CD8-positive, alpha-beta memory T cell (primary cell): ENCODE data around the gene RFFL. TPM values are rescaled to one million over a fixed set of nuclear protein-coding genes. Genes with fewer than 3 reads are reported as not detected.
"Not testable (repeated sequence)": the region's sequence is repeated elsewhere in the genome, so short reads cannot be mapped to it uniquely, and the experiment has no call there.

Experiments used
- CTCF ChIA-PET: fragments of 350-600 bp; sonication (Branson Sonifier 250); formaldehyde crosslinking; loops from one replicate; lab custom pipeline; 2021; ENCODE audit warnings: antibody characterized with exemption; lab: Charles Lee
- POLR2A ChIA-PET: fragments of 350-600 bp; sonication (Branson Sonifier 250); formaldehyde crosslinking; loops from one replicate; lab custom pipeline; 2021; ENCODE audit warnings: antibody characterized with exemption; lab: Charles Lee
- DNase-seq, 5 donors: peaks; one replicate each; pipeline versions ENCODE4 v3.0.0 to v3.0.0-alpha.2; 2020 to 2022; ENCODE audit warnings: mixed read lengths in 1 of 5
- H3K27ac ChIP-seq: one replicate; pipeline ENCODE4 v1.7.0; 2013; ENCODE audit warnings: low read depth, mild to moderate bottlenecking, low read length, moderate library complexity
- H3K27me3 ChIP-seq: 2 replicates; pipeline ENCODE4 v1.7.0; 2013; ENCODE audit warnings: low read length, mild to moderate bottlenecking; ENCODE audit not compliant: insufficient read depth, poor library complexity, severe bottlenecking
- H3K36me3 ChIP-seq: 2 replicates; pipeline ENCODE4 v1.7.0; 2013; ENCODE audit warnings: mild to moderate bottlenecking, low read length, moderate library complexity; ENCODE audit not compliant: insufficient read depth
- H3K4me1 ChIP-seq: 2 replicates; pipeline ENCODE4 v1.7.0; 2013; ENCODE audit warnings: mild to moderate bottlenecking, low read length, moderate library complexity; ENCODE audit not compliant: insufficient read depth
- H3K4me3 ChIP-seq: 2 replicates; pipeline ENCODE4 v1.7.0; 2013; ENCODE audit warnings: mild to moderate bottlenecking, low read length
- H3K9me3 ChIP-seq: 2 replicates; pipeline ENCODE4 v1.7.0; 2013; ENCODE audit warnings: mild to moderate bottlenecking, low read length
- H3K27ac Mint-ChIP-seq, 8 donors: one replicate each; pipeline ENCODE4 v1.8.0; 2020 to 2021; ENCODE audit warnings: mixed read lengths in 8 of 8, mild to moderate bottlenecking in 6 of 8, inconsistent platforms in 3 of 8, moderate library complexity in 3 of 8
- H3K27me3 Mint-ChIP-seq, 2 donors: one replicate each; pipeline ENCODE4 v1.8.0; 2020 to 2021; ENCODE audit warnings: mixed read lengths in 2 of 2, mild to moderate bottlenecking in 1 of 2, moderate library complexity in 1 of 2
- H3K36me3 Mint-ChIP-seq, 3 donors: one replicate each; pipeline ENCODE4 v1.8.0; 2020 to 2021; ENCODE audit warnings: mixed read lengths in 3 of 3, inconsistent platforms in 1 of 3, mild to moderate bottlenecking in 1 of 3
- H3K4me1 Mint-ChIP-seq, 3 donors: one replicate each; pipeline ENCODE4 v1.8.0; 2020 to 2021; ENCODE audit warnings: mixed read lengths in 3 of 3, inconsistent platforms in 1 of 3, mild to moderate bottlenecking in 1 of 3
- H3K4me3 Mint-ChIP-seq, 7 donors: one replicate each; pipeline ENCODE4 v1.8.0; 2020 to 2021; ENCODE audit warnings: mixed read lengths in 7 of 7, mild to moderate bottlenecking in 6 of 7, moderate library complexity in 4 of 7, inconsistent platforms in 2 of 7
- H3K9me3 Mint-ChIP-seq, 5 donors: one replicate each; pipeline ENCODE4 v1.8.0; 2020 to 2022; ENCODE audit warnings: mixed read lengths in 5 of 5, mild to moderate bottlenecking in 3 of 5, moderate library complexity in 2 of 5, inconsistent platforms in 1 of 5
- polyA plus RNA-seq: library from polyadenylated mRNA; unstranded; fragments of 300-500 nt; fragmentation: Illumina TruSeq; gene quantifications from one replicate; pipeline ENCODE4 v1.2.3, GENCODE V29; 2021
- total RNA-seq, 2 experiments: library from RNA; stranded (reverse); gene quantifications; one replicate each; pipeline ENCODE4 v1.2.3, GENCODE V29; 2021

The RFFL gene, protein sequence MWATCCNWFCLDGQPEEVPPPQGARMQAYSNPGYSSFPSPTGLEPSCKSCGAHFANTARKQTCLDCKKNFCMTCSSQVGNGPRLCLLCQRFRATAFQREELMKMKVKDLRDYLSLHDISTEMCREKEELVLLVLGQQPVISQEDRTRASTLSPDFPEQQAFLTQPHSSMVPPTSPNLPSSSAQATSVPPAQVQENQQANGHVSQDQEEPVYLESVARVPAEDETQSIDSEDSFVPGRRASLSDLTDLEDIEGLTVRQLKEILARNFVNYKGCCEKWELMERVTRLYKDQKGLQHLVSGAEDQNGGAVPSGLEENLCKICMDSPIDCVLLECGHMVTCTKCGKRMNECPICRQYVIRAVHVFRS
- total RNA-seq (10 to 100 TPM; 30.2 to 33.1 TPM), polyA plus RNA-seq (43.6 TPM)

DNA sequence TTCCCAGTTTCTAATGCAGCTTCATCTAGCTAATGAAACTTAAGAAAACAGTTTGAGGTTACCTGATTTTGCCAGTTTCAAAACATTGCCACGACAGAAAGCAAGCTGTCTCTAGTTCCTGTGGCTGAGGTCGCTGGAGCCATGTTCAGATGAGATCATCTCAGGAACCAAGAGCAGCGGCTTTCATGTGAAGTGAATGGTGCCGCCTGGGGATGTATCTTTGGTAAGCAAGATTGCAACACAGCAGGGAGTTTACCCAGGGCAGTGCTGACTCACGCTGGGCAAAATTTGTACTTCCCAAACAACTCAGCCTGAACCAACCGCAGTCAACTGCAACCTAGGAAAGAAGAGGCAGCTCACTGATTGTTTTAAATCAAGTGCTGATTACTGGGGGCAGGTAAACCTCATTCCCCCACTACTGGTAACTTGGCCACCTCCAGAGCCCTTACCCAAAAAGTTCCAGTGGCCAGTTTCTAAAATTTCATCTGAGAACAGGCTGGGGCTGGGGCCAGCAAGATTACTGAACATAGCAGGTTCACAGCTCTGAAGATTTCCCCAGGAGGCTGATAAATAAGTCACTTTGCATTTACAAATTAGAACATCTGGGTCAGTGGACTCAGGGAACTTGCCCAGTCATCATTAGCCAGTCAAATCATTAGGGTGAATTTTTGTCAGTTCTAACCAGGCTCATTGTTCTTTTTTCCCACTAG is at the start of gene RFFL:
TSS of gene RFFL (minus strand) at position 194 of the 710 bp plus-strand sequence. CDS start 37,154 bp downstream, outside the sequence.
- peak within 1 kb of the TSS; percentile 72 to 92 (median 80) for H3K4me3 Mint-ChIP-seq
- peak within 1 kb of the TSS; percentile 88 to 97 (median 94) for H3K27ac Mint-ChIP-seq
- ChIA-PET POLR2A (interaction anchor here (0.6 to 2.5 kb wide), 12 partner anchors 10 to 208 kb away, joined by 3 to 30 read pairs (median 6); no protein-coding TSS in a partner anchor), CTCF (interaction anchor here (0.7 to 3.6 kb wide), 26 partner anchors 10 to 102 kb away, joined by 3 to 51 read pairs (median 5); partner anchors contain the start of genes CCT6B, LIG3, RAD51D and ZNF830)
- peaks cover 46 to 77% (median 73%) of the 10 kb centered on the region in 3 donors for H3K4me1 Mint-ChIP-seq
- Histone ChIP-seq H3K4me3 (peak within 1 kb of the TSS; percentile 38), H3K9me3 (no peaks in the 10 kb centered on the region), H3K27me3 (no peaks in the 10 kb centered on the region), H3K36me3 (no peaks in the 10 kb centered on the region), H3K4me1 (peaks cover 41% of the 10 kb centered on the region), H3K27ac (peak within 1 kb of the TSS; percentile 57)
- peaks cover 0 to 46% (median 19%) of the 10 kb centered on the region in 3 donors for H3K36me3 Mint-ChIP-seq
- H3K27me3 Mint-ChIP-seq, result no peaks in the 10 kb centered on the region
- peaks cover 0 to 1% (median 0%) of the 10 kb centered on the region in 5 donors for H3K9me3 Mint-ChIP-seq
- DNase-seq, result peak; percentile 75 to 93 (median 80)

DNA sequence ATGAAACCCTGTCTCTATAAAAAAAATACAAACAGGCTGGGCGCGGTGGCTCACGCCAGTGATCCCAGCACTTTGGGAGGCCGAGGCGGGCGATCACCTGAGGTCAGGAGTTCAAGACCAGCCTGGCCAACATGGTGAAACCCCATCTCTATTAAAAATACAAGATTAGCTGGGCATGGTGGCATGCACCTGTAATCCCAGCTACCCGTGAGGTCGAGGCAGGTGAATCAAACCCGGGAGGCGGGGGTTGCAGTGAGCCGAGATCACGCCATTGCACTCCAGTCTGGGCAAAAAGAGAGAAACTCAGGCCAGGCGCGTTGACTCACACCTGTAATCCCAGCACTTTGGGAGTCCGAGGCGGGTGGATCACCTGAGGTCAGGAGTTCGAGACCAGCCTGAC is 47.3 kb upstream of the RFFL start:
- H3K27ac ChIP-seq, H3K4me1 ChIP-seq, H3K27ac Mint-ChIP-seq, H3K4me3 ChIP-seq, H3K4me3 Mint-ChIP-seq, DNase-seq, H3K27me3 ChIP-seq, H3K9me3 ChIP-seq, H3K36me3 ChIP-seq, H3K9me3 Mint-ChIP-seq, H3K27me3 Mint-ChIP-seq: not testable (repeated sequence)
- POLR2A ChIA-PET, result interaction anchor here (0.7 kb wide), 1 partner anchor 473 kb away, joined by 4 read pairs; no protein-coding TSS in a partner anchor
- H3K36me3 Mint-ChIP-seq, result peaks cover 9 to 28% (median 11%) of the 10 kb centered on the region in 3 donors
- H3K4me1 Mint-ChIP-seq, result peaks cover 7 to 17% (median 13%) of the 10 kb centered on the region in 3 donors
- CTCF ChIA-PET, result interaction anchor here (1.0 kb wide), 1 partner anchor 9 kb away, joined by 4 read pairs; no protein-coding TSS in a partner anchor

DNA sequence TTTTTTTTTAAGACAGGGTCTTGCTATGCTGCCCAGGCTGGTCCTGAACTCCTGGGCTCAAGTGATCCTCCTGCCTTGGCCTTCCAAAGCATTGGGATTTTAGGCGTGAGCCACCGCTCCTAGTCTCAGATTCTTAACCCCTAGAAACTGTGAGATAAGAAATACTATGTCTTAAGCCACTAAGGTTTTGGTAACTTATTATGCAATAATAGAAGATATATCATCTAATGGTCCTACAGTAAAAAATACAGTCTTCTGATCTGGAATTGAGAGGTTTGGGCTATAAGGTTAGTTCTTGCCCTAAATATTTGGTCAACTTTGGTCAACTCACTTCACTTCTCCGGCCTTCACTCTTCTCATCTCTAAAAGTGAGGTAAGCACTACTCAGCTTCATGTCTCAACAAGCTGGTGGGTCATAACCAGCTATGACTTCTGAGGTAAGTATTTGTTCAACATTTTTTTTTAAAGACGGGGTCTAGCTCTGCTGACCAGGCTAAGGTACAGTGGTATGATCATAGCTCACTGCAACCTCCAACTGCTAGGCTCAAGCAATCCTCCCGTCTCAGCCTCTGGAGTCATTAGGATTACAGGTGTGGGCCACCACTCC is 41.4 kb upstream of the RFFL start:
- H3K27ac Mint-ChIP-seq, result peak overlapping the region in 1 of 8 donors; percentile 66
- H3K36me3 Mint-ChIP-seq, result peaks cover 11 to 68% (median 28%) of the 10 kb centered on the region in 3 donors
- POLR2A ChIA-PET, result no interaction called here
- Histone ChIP-seq H3K4me1 (no peaks in the 10 kb centered on the region), H3K27me3 (no peaks in the 10 kb centered on the region), H3K27ac (no peak overlapping the region), H3K36me3 (peaks cover 8% of the 10 kb centered on the region), H3K4me3 (no peak overlapping the region), H3K9me3 (no peaks in the 10 kb centered on the region)
- H3K27me3 Mint-ChIP-seq, result no peaks in the 10 kb centered on the region
- H3K4me3 Mint-ChIP-seq, result no peak overlapping the region
- no peaks in the 10 kb centered on the region for H3K9me3 Mint-ChIP-seq
- no peak for DNase-seq
- peaks cover 2 to 9% (median 4%) of the 10 kb centered on the region in 3 donors for H3K4me1 Mint-ChIP-seq
- CTCF ChIA-PET, result interaction anchor here (1.9 to 3.0 kb wide), 2 partner anchors 14 to 15 kb away, joined by 6 to 13 read pairs; partner anchors contain the start of gene RAD51D

DNA sequence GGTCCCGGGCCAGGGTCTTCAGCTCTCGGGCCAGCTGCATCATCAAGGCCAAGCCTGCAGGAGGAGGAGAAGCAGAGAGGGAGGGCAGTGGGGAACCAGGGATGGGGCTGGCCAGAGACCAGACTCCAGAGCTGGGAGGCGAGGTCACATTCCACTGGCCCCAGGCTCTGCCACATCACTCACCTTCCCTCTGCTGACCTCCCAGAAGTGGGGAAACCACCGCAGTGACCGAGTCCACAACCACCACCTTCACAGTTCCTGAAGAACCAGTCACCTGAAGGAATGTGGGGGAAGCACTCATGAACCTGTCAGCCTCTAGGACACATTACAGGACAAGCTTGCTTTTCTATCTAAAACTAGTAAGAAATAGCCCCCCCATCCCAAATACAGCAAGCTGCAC is 39.8 kb upstream of the RFFL start:
- Histone ChIP-seq H3K27ac (no peak overlapping the region), H3K9me3 (no peaks in the 10 kb centered on the region), H3K36me3 (peaks cover 8% of the 10 kb centered on the region), H3K4me1 (no peaks in the 10 kb centered on the region), H3K27me3 (no peaks in the 10 kb centered on the region), H3K4me3 (no peak overlapping the region)
- ChIA-PET CTCF (interaction anchor here (1.0 to 2.1 kb wide), 3 partner anchors 13 to 38 kb away, joined by 3 to 8 read pairs (median 6); partner anchors contain the start of genes NLE1 and RAD51D), POLR2A (no interaction called here)
- no peaks in the 10 kb centered on the region for H3K27me3 Mint-ChIP-seq
- peaks cover 2 to 4% (median 4%) of the 10 kb centered on the region in 3 donors for H3K4me1 Mint-ChIP-seq
- no peak overlapping the region for H3K4me3 Mint-ChIP-seq
- H3K36me3 Mint-ChIP-seq, result peaks cover 15 to 79% (median 31%) of the 10 kb centered on the region in 3 donors
- H3K9me3 Mint-ChIP-seq, result no peaks in the 10 kb centered on the region
- DNase-seq, result no peak
- H3K27ac Mint-ChIP-seq, result peak overlapping the region in 1 of 8 donors; percentile 38

DNA sequence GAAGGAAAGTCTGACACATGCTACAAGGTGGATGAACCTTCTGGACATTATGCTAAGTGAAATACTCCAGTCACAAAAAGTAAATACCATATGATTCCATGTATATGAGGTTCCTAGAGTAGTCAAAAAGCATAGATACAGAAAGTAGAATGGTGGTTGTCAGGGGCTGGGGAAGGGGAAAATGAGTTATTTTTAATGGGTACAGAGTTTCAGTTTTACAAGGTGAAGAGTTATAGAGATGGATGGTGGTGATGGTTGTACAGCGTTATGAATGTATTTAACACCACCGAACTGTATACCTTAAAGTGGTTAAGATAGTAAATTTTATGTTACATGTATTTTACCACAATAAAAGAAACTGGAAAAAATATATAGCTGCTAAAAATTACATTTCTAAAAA is 38.2 kb upstream of the RFFL start:
- CTCF ChIA-PET, result interaction anchor here (0.9 to 2.1 kb wide), 2 partner anchors 12 to 18 kb away, joined by 4 to 8 read pairs; partner anchors contain the start of gene RAD51D
- Histone ChIP-seq H3K36me3 (peaks cover 8% of the 10 kb centered on the region), H3K4me1 (no peaks in the 10 kb centered on the region), H3K27me3 (no peaks in the 10 kb centered on the region), H3K9me3 (no peaks in the 10 kb centered on the region), H3K27ac (no peak overlapping the region), H3K4me3 (no peak overlapping the region)
- Mint-ChIP-seq H3K4me3 (no peak overlapping the region), H3K27me3 (no peaks in the 10 kb centered on the region), H3K27ac (peak overlapping the region in 1 of 8 donors; percentile 74), H3K9me3 (no peaks in the 10 kb centered on the region), H3K36me3 (peaks cover 15 to 76% (median 32%) of the 10 kb centered on the region in 3 donors), H3K4me1 (peaks cover 0 to 5% (median 0%) of the 10 kb centered on the region in 3 donors)
- POLR2A ChIA-PET, result no interaction called here
- DNase-seq, result no peak

DNA sequence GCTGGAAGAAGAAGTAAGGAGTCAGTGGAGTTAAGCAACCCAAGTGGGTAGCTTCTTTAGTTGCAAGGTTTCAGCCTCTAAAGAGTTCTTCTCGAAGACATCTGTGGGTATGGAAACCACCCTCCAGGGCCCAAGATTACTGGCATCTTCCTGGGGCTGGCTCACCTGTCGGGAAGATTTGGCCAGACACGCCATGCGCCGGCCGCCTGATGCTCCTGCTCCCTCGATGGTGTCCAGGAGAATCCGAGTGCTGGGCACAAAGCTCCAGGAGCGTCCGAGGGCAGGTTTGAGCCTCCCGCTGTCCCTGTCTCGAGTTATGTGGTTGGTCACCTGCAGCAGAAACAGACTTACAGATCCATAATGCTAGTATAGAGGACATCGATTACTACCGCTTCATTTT is 37.5 kb upstream of the RFFL start:
- Mint-ChIP-seq H3K27me3 (no peaks in the 10 kb centered on the region), H3K36me3 (peaks cover 8 to 69% (median 25%) of the 10 kb centered on the region in 3 donors), H3K9me3 (no peaks in the 10 kb centered on the region), H3K4me1 (peaks cover 3 to 12% (median 5%) of the 10 kb centered on the region in 3 donors), H3K4me3 (no peak overlapping the region), H3K27ac (peak overlapping the region in 1 of 8 donors; percentile 36)
- H3K27ac ChIP-seq, result no peak overlapping the region
- peaks cover 5% of the 10 kb centered on the region for H3K36me3 ChIP-seq
- CTCF ChIA-PET, result interaction anchor here (1.5 kb wide), 1 partner anchor 11 kb away, joined by 5 read pairs; no protein-coding TSS in a partner anchor
- H3K9me3 ChIP-seq, result no peaks in the 10 kb centered on the region
- POLR2A ChIA-PET, result no interaction called here
- H3K4me1 ChIP-seq, result no peaks in the 10 kb centered on the region
- no peaks in the 10 kb centered on the region for H3K27me3 ChIP-seq
- DNase-seq, result no peak
- H3K4me3 ChIP-seq, result no peak overlapping the region

DNA sequence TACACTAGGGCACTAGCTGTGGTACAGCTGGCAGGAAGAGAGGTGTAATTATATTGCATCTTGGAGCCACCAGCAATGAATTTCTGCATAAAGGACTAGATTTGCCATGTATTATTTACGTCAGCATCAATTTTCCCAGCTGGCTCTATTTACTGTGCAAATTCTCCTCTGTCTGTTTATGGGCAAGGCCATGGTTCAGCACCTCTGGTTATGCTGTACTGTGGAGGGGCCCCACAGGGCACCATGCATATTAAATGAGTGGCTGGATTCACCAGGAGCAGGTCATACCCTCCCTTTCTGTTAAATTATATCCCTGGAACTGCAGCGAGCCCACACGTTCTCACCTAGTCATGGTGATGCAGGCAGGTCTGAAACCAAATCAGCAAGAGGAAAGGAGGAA is 36.4 kb upstream of the RFFL start:
- Histone ChIP-seq H3K4me3 (no peak overlapping the region), H3K27ac (no peak overlapping the region), H3K36me3 (no peaks in the 10 kb centered on the region), H3K27me3 (no peaks in the 10 kb centered on the region), H3K4me1 (no peaks in the 10 kb centered on the region), H3K9me3 (no peaks in the 10 kb centered on the region)
- Mint-ChIP-seq H3K27ac (peak overlapping the region in 1 of 8 donors; percentile 40), H3K36me3 (peaks cover 4 to 59% (median 17%) of the 10 kb centered on the region in 3 donors), H3K4me1 (peaks cover 3 to 12% (median 5%) of the 10 kb centered on the region in 3 donors), H3K9me3 (no peaks in the 10 kb centered on the region), H3K27me3 (no peaks in the 10 kb centered on the region), H3K4me3 (no peak overlapping the region)
- no peak for DNase-seq
- POLR2A ChIA-PET, result no interaction called here
- CTCF ChIA-PET, result interaction anchor here (1.5 kb wide), 1 partner anchor 10 kb away, joined by 5 read pairs; no protein-coding TSS in a partner anchor
